ENCODE results near the gene APBB1IP.

GRCh38 chr10:26472492-26472778 is 34.3 kb downstream of the APBB1IP start:
- no peak for TF ChIP-seq CTCF (IDR thresholded peaks at IDR 0.05; ENCODE audit: low read depth, low read length)
- TF ChIP-seq MAX (IDR thresholded peaks at IDR 0.05; ENCODE audit: low read depth, low read length) = no peak
- TF ChIP-seq POLR2A (IDR thresholded peaks at IDR 0.05; ENCODE audit: extremely low read depth, insufficient read length) = no peak
- TF ChIP-seq MYC (IDR thresholded peaks at IDR 0.05; ENCODE audit: low read depth, low read length) = no peak
